Stimulated activated CD4-positive, alpha-beta T cell treated with anti-CD3 and anti-CD28 coated beads, TNF-alpha, amount 100 ng/mL, for 4 hours (primary cell): Measurements from ENCODE around the gene CAPZA2.
"Not testable (repeated sequence)": the region's sequence is repeated elsewhere in the genome, so short reads cannot be mapped to it uniquely, and the experiment has no call there.

ENCODE experiments used
- DNase-seq, 3 experiments: peaks; one replicate each; pipeline ENCODE4 v3.0.0-alpha.2; 2020; ENCODE audit warnings: low read depth in 3 of 3

The CAPZA2 gene

DNA sequence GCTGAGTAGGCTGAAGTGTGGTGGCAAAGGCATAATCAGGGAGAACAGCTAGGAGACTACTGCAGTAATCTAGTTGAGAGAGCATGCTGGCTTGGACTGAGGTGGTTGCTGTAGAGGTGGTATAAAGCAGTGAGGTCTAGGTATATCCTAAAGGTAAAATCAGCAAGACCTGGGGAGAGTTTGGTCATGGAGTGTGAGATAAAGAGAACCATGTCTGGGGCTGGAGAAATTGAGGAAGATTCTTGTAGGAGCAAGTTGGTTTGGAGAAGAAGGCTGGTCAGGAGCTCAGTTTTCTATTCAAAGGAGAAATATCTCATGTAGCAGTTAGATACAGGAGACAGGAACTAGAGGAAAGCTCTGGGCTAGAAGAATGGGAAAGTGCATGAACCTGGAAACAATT, 58.0 kb downstream of the CAPZA2 start:
- no peak for DNase-seq

DNA sequence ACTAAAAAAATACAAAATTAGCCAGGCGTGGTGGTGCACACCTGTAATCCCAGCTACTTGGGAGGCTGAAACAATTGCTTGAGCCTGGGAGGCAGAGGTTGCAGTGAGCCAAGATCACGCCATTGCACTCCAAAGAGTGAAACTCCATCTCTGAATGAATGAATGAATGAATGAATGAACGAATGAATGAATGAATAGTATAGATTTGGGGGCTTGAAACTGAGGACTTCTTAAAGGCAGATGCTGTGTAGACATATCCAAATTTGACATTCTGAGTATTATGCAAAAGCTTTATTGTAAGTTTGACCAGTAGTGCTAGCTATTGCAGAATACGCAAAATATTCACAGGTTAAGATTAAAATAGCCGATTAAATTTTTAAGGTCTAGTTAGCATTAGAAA, 60.2 kb downstream of the CAPZA2 start:
- DNase-seq, result no peak

DNA sequence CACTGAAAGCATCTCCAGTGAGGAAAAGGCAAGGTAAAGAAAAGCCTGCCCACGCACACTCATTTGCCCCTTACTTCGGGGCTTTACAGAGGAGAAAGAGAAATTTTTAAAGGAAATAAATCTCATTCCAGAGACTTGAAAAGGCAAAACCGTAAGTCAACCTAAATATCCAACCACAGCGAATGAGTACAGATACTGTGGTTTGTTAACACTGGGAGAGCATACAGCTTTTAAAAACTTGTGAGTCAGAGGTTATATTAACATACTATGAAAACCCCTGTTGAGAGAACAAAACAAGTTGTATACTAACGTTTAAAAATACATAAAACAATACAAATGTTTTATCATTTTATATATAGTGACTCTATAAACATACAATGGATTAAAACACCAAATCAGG, 62.4 kb downstream of the CAPZA2 start:
- DNase-seq, result no peak

DNA sequence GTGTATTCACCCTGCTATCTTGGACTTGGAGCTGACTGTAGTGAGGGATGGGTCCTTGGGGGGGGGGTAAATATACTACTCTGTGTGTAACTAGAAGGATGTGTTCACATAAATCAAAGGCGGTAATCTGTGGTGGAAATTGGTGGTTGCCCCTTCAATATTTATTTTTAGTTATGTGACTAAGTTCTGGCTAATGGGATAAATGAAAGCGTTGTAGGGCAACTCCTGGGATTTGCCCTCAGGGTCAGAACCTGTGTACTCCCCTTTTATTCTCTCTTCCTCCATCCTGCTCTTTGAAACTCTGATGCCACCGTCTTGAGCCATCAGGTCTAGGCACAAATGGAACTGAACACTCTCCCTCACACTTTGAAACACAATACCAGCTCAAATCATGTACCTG, 66.6 kb downstream of the CAPZA2 start:
- DNase-seq, result no peak

DNA sequence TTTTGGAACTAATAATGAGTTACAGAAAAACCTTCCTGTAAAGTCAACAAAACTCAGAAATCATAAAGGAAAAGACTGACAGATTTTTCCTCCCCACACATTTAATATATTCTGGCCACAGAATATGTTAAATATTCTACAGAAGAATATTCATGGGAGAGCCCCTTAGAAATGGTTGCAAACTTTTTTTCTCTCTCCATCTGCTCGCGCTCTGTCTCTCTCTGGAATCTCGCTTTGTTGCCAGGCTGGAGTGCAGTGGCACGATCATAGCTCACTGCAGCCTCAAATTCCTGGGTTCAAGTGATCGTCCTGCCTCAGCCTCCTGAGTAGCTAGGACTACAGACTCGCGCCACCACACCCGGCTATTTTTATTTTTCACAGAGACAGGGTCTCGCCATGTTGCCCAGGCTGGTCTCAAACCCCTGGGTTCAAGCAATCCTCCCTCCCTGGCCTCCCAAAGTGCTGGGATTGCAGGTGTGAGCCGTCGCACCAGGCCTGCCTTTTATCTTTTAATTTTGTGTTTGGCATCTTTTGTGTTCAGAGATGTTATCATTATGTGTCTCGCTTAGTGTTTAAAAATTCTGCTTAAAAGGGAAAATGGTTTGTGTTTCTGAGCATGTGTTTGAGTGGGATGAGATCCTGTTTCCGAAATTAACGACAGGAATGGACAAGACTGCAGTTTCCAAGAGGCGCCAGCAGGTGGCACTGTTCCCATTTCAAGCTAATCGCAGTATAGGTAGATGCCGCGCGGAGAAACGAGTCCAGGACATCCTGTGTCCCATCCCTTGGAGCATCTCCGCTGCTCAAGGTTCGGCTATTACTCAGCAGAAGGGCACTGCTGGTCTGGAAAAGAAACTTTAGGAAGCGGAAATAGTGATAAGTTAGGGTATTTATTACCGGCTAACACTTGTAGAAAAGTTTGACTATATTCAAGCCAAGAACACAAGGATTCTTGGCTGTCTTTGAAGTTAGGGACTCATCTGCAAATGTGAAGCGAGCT, 67.8 kb downstream of the CAPZA2 start:
- peak; percentile 58 to 63 (median 62) for DNase-seq

DNA sequence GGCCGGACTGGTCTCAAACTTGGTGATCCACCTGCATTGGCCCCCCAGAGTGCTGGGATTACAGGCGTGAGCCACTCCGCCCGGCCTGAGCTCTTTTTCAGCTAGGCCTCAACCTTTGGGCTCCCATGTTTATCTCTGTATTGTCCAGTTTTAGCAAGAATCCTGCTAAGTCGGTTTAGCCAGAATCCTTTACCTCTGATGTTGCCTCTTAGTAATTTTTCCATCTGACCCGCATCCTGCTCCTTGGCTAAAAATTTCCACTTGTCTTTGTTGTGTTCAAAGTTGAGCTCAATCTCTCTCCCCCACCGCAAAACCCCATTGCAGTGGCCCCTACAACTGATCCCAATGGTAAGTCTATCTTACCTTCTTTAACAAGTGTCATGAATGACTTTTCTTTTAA, 70.2 kb downstream of the CAPZA2 start:
- no peak for DNase-seq

DNA sequence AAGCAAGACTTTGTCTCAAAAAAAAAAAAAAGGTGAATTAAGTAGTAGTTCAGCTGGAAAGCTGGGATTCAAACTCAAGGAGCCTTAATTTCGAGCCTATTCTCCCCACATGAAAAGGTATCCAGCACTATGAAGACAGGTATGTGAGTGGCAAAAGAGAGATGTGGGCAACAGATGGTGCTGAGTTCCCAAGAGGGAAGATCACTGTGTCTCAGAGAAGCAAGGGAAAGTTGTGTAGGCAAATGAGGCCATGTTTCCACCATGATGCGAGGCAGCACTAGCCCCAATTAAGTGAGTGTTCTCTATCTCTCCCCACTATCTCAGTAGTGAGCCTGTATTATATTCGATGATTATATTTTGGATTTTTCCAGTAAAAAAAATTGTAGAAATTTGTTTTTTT, 71.1 kb downstream of the CAPZA2 start:
- no peak for DNase-seq

DNA sequence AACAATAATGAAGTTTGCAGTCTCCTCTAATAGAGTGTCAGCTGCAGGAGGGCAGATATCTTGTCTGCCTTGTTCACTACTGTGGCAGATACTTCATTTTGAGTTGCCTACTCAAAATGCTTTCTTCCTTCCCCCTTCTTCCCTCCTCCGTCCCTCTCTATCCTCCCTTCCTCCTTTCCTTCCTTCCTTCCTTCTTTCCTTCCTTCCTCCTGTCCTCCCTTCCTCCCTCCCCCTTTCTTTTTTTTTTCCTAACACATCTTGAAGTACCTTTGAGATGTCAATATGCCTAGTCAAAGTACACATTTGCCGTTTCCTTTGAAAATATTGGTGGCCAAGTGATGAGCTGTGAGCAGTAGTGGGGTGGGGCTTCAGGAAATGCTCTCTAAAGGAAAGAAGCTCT, 72.2 kb downstream of the CAPZA2 start:
- DNase-seq, result no peak

DNA sequence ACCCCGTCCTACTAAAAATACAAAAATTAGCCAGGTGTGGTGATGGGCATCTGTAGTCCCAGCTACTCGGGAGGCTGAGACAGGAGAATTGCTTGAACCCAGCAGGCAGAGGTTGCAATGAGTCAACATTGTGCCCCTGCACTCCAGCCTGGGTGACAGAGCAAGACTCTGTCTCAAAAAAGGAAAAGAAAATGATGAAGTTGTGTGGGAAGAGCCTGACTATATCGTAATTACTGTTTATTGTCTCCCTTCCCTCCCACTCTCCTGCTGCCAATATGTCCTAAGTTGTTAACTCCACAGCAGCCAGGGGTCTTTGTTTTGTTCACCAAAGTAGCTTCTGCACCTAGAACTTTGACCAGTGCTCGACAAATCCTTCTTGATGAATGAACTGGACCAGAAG, 74.5 kb downstream of the CAPZA2 start:
- not testable (repeated sequence) for DNase-seq

DNA sequence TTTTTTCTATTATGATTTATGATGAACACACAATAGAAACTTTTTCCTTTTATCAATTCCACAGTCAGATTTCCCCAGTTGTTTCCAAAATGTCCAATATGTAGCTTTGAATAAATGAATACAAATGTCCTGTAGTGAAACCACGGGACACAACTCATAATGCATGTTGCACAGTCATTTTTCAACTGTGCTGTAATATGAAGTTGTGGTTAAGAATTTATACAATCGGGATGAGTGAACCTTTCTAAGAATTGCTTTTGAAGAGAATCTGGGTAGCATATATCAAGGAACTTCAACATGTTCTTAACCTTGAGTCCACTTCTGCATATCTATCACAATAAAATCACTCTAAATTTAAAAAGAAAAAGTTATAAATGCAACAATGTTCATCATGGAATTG, 76.3 kb downstream of the CAPZA2 start:
- DNase-seq, result no peak

DNA sequence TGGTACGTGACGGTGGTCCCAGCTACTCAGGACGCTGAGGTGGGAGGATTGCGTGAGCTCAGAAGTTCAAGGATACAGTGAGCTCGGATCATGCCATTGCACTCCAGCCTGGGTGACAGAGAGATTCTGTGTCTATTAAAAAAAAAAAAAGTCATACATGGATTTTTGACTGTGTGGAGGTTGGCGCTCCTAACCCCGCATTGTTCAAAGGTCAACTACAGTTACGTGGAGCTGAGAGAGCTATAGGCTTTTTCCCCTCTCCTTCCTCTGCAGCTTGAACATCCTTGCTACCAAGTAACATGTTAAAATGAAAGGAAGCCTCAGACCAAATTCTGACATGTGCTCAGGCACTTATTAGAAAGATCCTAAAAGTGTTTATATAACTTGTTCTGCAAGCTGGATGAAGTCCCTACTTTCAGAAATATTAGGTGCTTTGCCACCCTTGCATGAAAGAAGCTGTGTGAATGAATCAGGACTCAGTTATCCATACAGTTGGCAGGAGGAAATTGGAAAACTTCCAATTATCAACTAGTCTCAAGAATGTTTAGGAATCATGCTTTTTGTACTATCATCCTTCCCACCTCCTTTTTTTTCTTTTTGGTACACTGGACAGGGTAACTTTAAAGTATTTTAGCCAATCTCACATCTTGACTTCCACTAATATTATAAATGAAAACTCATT, 78.4 kb downstream of the CAPZA2 start:
- DNase-seq, result no peak

DNA sequence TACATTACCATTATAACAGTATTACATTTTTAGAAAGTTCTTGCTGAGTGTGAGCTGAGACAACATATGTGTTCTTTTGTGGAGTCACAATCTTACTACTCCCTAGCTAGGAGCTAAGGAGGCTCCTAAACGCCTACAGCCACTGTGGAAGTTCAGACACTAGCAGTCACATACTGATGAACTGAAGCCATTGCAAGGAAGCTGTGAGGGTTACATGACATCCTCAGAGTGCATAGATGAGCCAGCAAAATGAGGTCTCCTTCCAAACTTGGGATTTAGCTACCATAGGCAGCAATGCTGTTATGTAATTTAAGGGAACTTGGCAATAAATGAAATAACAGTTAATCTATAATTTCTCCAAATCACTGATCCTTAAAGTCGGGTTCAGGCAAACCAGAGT, 80.1 kb downstream of the CAPZA2 start:
- DNase-seq, result no peak

DNA sequence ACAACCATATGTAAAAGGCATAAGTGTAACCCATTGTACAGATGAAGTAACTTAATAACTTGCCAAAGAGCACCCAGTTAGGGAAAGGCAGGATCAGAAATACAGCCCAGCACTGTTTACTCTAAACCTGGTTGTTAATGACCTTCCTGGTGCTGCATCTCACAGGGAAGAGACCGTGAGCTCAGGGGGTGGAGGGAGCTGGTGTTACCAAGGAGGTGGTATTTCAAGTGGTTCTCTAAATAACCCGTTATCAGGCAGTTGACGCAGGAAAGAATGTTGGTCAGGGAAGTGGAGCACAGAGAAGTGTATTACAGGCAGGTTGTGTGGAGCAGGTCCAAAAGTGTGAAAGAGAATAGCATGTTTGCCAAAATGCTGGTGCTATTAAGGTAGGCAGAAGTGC, 86.5 kb downstream of the CAPZA2 start:
- no peak for DNase-seq

DNA sequence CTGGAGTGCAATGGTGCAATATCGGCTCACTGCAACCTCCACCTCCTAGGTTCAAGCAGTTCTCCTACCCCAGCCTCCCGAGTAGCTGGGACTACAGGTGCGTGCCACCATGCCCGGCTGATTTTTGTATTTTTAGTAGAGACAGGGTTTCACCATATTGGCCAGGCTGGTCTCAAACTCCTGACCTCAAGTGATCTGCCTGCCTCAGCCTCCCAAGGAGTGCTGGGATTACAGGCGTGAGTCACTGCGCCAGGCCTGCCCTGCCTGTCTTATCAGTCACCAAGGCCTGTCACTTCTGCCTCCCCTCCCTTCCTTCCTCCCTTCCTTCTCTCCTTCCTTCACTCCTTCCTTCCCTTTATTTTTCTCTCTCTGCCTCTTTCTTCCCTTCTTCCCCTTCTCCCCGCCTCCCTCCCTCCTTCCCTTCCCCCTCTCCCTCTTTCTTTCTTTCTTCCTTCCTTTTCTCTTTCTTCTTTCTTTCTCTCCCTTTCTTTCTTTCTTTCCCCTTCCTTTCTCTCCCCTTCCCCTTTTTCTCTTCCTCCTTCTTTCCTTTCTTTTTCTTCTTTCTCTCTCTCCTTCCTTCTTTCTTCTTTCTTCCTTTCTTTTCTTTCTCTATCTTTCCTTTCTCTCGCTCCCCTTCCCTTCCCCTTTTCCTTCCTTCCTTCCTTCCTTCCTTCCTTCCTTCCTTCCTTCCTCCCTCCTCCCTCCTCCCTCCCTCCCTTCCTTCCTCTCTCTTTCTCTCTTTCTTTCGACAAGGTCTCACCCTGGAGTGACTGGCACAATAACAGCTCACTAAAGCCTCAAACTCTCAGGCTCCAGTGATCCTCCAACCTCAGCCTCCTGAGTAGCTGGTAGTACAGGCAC, 87.8 kb downstream of the CAPZA2 start:
- DNase-seq, result no peak

DNA sequence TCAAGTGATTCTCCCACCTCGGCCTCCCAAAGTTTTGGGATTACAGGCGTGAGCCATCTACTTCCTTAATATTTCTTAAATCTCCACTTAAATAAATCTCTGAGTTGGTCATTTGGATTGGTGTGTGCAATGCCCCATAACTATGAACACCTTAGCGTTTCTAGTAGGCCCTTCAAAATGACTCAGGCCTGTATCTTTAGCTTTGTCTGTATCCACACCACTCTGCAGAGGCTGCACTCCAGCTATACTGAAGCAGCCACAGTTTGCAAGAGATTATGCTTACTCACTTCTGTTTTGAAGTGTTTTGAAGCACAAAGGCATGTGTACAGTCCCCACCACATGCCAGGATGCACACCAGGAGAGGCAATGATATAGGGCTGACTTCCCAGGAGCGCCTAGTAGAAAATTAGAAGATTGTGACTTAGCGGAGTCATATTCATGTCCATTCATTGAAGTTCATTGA, 88.5 kb downstream of the CAPZA2 start:
- no peak for DNase-seq

DNA sequence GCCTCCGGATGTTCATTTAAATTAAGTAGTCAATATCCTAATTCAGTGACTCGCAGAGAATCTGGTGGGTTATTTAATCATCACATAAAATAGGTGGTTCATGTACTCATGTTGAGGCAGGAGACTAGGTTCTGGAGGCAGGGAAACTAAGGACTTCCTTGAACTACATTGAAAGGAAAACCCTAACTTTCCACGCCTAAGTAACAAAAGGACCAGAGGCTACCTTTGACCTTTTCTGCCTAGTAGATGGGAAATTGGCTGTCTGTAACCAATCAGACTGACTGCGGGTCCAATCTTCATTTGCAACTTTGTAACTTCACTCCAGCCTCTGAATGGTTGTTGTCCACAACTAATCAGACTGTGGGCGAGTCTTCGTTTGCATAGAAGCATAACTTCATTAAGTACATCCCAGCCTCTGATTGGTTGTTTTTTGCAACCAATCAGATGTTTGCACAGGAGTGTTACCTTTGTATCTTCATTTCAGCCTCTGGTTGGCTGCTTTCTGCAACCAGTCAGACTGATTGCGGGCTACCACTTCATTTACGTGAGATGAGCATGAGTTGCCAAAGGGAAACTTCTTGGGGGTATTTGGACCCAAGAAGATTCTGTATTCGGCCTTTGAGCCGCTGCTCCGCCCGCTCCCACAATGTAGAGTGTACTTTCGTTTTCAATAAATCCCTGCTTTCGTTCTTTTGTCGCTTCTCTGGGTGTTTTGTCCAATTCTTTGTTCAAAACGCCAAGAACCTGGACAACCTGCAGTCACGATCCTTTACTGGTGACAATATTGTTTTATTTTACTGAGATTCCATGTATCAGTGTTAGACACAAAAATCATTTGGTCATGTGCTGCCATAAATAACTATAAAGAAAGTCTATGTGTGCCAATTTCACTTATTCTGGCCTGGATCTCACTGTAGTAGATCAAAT, 89.2 kb downstream of the CAPZA2 start:
- DNase-seq, result no peak

DNA sequence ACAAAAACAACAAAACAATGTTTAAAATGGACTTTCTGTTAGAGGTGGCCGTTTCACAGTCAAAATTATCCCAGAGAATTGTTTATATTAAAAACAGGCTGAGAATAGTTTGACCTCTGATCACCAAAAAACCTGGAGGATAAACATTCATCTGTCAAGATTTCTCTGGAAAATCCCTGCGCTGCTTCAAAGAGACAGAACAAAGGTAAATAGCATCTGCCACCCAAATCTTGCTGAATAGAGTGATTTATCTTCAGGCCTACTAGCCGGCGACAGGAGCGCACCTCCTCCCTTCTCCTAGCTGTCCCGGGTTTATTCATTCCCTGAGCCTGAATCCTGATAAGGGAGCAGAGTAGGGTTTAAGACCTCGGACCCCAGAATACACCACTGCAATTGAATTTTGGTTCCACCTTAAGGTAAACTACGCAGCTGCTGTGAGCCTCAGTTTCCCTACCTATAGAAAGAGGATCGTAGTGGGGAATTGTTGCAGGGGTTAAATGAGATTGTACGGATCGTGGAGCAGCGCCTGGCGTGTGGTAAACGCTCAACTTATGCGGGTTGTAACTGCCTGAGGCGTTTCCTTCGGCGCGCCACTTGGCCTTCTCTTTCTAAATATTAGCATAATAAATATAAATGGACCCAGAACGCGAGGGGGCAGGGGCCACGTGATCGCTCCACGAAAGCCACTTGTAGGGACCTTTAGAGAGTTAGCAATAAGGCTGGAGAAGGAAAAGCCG, 90.4 kb downstream of the CAPZA2 start:
- DNase-seq, result no peak

DNA sequence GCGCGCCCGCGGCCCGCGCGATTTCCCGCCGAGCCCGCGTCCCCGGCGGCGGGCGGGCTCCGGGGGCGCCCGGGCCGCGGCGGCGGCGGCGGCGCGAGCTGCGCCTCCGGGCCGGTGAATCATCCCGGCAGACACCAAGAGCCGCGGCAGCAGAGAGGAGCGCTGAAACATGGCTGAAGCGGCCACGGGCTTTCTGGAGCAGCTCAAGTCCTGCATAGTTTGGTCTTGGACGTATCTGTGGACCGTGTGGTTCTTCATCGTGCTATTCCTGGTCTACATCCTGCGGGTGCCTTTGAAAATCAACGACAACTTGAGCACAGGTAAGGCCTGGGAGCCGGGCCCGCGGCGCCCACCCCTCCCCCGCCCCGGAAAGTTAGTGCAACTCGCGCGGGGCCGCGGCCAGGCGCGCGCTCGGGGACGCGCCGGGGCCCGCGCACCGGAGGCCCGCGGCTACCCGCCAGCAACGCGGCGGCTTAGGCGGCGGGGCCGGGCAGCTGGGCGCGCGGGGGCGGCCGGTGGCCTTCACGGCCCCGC, 91.1 kb downstream of the CAPZA2 start, which contains the start of gene ST7:
Gene ST7, plus strand, starts transcription at position 130 of the 534 bp plus-strand sequence. Its CDS starts 40 bp downstream, at position 170.
- DNase-seq, result peak; percentile 39 to 60 (median 55)
